AG10803 (cell line): ENCODE measurements around the gene CMIP.

Source experiments
- DNase-seq: peaks from one replicate; pipeline ENCODE4 v3.0.0; 2010; ENCODE audit warnings: low read depth
- H3K4me3 ChIP-seq: 2 replicates; pipeline ENCODE4 v1.5.1; 2011; ENCODE audit warnings: mild to moderate bottlenecking, low read length, control low read depth
- CTCF ChIP-seq: conservative IDR thresholded peaks from 2 replicates; pipeline ENCODE4 v1.5.1; 2011; ENCODE audit warnings: mild to moderate bottlenecking, low read length, control low read depth, inconsistent platforms

CMIP gene

DNA sequence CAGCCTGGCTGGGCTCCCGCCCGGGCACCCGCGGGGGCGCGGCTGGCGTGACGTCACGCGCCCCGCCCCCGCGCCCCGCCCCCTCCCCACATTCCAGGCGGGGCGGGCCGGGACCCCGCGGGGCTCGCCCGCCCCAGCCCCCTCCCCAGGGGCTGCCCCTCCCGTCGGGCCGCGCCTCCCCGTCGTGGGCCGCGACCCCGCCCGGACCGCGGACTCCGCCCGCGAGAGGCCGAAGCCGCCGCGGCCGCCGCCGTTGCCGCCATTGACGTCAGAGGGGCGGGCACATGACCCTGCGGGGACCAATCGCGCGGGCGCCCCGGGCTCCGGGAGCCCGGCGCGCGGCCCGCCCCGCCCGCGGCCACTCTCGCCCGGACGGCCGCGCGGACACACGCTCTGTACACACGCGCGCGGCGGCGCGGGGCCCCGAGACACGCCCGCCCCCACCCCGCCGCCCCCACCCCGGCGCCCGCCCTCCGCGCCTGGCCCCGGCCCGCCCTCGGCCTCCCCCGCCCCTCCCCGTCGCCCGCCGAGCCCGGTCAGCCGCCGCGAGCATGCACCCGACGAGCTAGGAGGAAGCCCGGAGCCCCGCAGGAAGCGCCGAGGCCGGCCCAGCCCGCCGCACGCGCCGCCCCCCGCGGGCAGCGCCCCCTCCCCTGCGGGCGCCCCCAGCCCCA lies at the start of gene CMIP:
Gene CMIP (plus strand): TSS at position 361 of the 674 bp plus-strand sequence.
- H3K4me3 ChIP-seq = peak within 1 kb of the TSS; percentile 84
- TF ChIP-seq CTCF = no peak
- DNase-seq = peak; percentile 78

- TF ChIP-seq CTCF = no peak
- no peak for DNase-seq
- H3K4me3 ChIP-seq = no peak overlapping the region
Observed at GRCh38 chr16:81394966-81395655, 49.5 kb upstream of the CMIP start.

- H3K4me3 ChIP-seq = no peak overlapping the region
- DNase-seq = no peak
- no peak for TF ChIP-seq CTCF
Observed at GRCh38 chr16:81397058-81397878, 47.3 kb upstream of the CMIP start.

GRCh38 chr16:81397879-81398520 lies 46.6 kb upstream of the CMIP start:
- no peak for TF ChIP-seq CTCF
- no peak overlapping the region for H3K4me3 ChIP-seq
- DNase-seq = no peak

- no peak for DNase-seq
- no peak for TF ChIP-seq CTCF
- H3K4me3 ChIP-seq = no peak overlapping the region
Observed at GRCh38 chr16:81399909-81400308, 44.7 kb upstream of the CMIP start.

DNA sequence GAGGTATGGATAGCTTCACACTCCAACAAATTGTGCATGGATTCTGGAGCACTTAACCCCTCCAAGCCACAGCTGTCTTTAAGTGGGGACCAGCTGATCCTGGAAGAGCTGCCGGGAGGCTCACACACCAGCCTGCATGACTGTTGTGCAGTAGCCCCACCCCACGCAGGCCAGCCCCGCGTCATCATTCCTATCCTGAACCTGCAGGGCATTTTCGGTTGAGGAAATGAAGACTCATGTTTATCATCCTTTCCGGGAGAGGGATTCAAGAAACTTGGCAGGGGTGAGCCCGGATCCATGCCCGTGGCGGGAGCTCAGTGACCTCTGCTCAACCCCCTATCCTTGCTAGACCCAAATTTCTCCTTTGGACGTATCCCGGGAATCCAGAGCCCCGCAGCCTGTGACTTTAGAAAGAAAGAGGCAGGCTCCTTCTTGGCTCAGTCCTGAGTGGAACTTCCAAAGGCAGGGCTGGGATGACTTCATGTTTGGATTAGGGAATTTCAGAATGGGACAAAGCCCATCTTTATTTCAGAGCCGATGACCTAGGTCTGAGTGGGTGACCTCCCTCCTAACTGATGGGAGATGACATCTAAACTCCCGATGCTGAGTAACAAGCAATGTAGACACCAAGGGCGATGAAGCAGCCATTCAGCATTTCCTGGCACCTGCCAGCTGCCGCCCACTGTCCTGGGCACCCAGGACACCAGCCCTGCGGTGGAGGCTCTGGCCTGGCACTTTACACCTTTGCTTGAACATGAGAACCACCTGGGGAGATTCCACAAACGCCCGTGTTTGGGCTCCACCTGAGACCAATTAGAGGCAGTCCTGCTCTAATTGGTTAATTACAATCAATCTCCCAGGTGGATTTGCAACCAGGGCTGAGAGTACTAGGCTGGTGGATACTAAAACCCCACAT lies 43.3 kb upstream of the CMIP start:
- no peak for TF ChIP-seq CTCF
- H3K4me3 ChIP-seq = no peak overlapping the region
- DNase-seq = peak; percentile 15
